ENCODE measurements around the gene TNNT2. TPM values are rescaled to one million over a fixed set of nuclear protein-coding genes. Genes with fewer than 3 reads are reported as not detected.

TNNT2 gene
- total RNA-seq, 4 donors from 2014 or later = 0.21 TPM; not detected in 3

DNA sequence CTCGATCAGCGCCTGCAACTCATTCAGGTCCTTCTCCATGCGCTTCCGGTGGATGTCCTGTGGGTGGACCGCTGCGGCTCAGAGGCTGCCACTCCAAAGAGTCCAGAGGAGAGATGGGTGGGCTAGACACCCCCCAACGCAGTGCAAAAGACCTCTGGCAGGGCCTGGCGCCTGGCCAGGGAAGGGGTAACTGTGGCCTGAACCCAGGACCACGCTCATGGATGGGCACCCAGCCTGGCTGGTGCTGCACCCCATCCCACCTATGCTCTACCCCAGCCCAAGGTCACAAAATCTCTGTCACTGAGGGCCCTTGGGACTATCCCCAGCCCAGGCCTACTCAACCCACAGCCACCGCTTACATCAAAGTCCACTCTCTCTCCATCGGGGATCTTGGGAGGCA is 12.2 kb downstream of the TNNT2 start:
- no peak for DNase-seq
- intact Hi-C loops (cut with DNase I; ENCODE audit: low total_unique reads) = loop anchor here (10.0 kb wide), 1 partner anchor 110 kb away; no protein-coding TSS in a partner anchor
- no peaks in the 10 kb centered on the region for H3K36me3 ChIP-seq
- no peaks in the 10 kb centered on the region for H3K27me3 ChIP-seq
- no peaks in the 10 kb centered on the region for H3K4me1 ChIP-seq
- H3K9me3 ChIP-seq = no peaks in the 10 kb centered on the region
- H3K4me3 ChIP-seq = no peak overlapping the region
- TF ChIP-seq POLR2A (IDR thresholded peaks at IDR 0.05) = no peak
- TF ChIP-seq, protein P1, sequence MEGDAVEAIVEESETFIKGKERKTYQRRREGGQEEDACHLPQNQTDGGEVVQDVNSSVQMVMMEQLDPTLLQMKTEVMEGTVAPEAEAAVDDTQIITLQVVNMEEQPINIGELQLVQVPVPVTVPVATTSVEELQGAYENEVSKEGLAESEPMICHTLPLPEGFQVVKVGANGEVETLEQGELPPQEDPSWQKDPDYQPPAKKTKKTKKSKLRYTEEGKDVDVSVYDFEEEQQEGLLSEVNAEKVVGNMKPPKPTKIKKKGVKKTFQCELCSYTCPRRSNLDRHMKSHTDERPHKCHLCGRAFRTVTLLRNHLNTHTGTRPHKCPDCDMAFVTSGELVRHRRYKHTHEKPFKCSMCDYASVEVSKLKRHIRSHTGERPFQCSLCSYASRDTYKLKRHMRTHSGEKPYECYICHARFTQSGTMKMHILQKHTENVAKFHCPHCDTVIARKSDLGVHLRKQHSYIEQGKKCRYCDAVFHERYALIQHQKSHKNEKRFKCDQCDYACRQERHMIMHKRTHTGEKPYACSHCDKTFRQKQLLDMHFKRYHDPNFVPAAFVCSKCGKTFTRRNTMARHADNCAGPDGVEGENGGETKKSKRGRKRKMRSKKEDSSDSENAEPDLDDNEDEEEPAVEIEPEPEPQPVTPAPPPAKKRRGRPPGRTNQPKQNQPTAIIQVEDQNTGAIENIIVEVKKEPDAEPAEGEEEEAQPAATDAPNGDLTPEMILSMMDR (IDR thresholded peaks at IDR 0.05) = no peak
- no peak overlapping the region for H3K27ac ChIP-seq

DNA sequence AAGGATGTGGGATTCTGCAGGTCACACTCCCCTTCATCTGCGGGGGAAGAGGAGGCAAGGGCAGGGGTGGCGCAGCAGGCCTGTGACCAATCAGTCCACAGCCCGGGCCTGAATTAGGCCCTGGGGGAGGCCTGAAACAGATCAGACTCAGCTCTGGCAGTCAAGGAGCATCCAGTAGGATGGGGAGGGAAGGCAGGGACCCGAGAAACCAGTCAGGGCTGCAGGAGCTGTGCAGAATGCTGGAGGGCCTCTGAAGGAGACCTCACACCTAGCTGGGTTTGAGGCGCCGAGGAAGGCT is 12.7 kb downstream of the TNNT2 start:
- no peaks in the 10 kb centered on the region for H3K27me3 ChIP-seq
- H3K27ac ChIP-seq = no peak overlapping the region
- no peak for TF ChIP-seq POLR2A (IDR thresholded peaks at IDR 0.05)
- TF ChIP-seq, protein P1 (IDR thresholded peaks at IDR 0.05) = no peak
- intact Hi-C loops (cut with DNase I; ENCODE audit: low total_unique reads) = loop anchor here (10.0 kb wide), 1 partner anchor 110 kb away; no protein-coding TSS in a partner anchor
- no peaks in the 10 kb centered on the region for H3K4me1 ChIP-seq
- no peak overlapping the region for H3K4me3 ChIP-seq
- no peaks in the 10 kb centered on the region for H3K9me3 ChIP-seq
- no peaks in the 10 kb centered on the region for H3K36me3 ChIP-seq
- DNase-seq = no peak

DNA sequence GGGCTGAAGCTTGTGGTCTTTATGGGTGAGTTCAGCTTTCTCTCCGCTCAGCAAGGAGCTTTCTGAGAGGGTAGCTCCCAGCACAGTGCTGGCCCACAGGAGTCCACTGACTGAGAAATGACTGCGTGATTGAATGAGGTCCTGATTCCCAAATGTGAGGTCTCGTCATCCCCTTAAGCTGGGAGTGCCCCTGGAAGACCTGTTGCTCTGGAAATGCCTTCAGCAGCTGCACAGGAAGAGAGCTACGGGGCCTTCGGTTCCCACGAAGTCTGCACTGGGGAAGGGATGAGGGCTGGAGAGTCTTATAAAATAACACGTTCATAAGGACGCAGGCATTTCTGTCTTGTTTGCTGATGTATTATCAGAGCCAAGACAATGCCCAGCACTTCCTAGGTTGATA is 14.0 kb downstream of the TNNT2 start:
- Histone ChIP-seq H3K4me3 (no peak overlapping the region), H3K27me3 (no peaks in the 10 kb centered on the region), H3K36me3 (no peaks in the 10 kb centered on the region), H3K27ac (no peak overlapping the region), H3K9me3 (no peaks in the 10 kb centered on the region), H3K4me1 (no peaks in the 10 kb centered on the region)
- DNase-seq = no peak
- TF ChIP-seq POLR2A (IDR thresholded peaks at IDR 0.05) = no peak
- TF ChIP-seq, protein P1 (IDR thresholded peaks at IDR 0.05) = no peak
- intact Hi-C loops (cut with DNase I; ENCODE audit: low total_unique reads) = loop anchor here (10.0 kb wide), 1 partner anchor 109 kb away; no protein-coding TSS in a partner anchor

DNA sequence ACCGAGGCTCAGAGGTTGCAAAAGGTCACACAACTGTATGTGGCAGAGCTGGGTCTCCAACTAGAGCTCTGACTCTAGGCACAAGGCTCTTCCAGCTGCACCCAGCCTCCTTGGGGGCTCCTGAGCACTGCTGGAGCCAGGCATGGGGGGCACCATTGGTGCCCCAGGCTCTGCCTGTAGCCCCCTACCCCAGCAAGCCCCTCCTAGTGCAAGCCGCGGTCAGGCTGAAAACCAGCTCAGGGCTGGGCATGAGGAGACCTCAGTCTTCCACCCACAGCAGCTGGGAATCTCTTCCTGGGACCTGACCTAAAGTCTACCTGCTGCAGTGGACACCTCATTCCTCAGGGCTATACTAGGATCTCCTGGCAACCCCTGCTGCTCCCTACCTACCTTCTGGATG is 14.6 kb downstream of the TNNT2 start:
- intact Hi-C loops (cut with DNase I; ENCODE audit: low total_unique reads) = loop anchor here (10.0 kb wide), 1 partner anchor 108 kb away; no protein-coding TSS in a partner anchor
- Histone ChIP-seq H3K27me3 (no peaks in the 10 kb centered on the region), H3K4me3 (no peak overlapping the region), H3K27ac (no peak overlapping the region), H3K9me3 (no peaks in the 10 kb centered on the region), H3K4me1 (no peaks in the 10 kb centered on the region), H3K36me3 (no peaks in the 10 kb centered on the region)
- no peak for TF ChIP-seq POLR2A (IDR thresholded peaks at IDR 0.05)
- TF ChIP-seq, protein P1 (IDR thresholded peaks at IDR 0.05) = no peak
- DNase-seq = no peak

DNA sequence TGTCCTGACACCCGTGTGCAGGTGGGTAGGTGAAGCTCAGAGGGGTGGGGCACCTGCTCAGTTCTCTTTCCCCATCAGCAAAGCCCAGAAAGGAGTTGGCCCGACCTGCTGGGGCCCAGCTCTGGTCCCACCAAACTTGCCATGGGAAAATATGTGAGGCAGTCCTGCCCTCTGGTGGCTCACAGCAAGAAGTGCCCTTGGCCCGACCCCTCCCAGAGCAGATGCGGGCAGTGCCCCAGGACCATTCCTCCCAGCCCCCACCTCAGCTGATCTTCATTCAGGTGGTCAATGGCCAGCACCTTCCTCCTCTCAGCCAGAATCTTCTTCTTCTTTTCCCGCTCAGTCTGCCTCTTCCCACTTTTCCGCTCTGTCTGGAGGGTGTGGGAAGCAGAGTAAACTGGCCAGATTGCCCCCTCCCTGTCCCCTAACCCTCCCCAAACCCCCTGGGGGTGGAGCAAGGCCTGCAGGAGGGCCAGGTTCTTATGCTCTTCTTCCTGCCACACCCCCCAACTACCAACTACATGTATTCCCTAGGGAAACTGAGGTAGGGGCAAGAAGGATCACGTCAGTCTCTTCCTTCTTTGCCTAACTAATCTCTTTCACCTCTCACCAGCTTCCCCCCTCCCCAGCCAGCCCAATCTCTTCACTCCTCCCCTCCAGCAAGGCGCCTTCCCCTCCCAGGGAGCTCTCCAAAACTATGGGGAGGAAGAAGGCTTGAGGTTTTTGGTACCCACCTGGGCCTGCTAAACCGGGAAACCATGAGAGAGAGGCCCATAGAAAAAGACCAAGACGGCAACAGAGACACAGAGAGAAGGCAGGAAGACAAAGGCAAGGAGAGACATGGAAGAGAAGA is 15.6 kb downstream of the TNNT2 start:
- no peak for DNase-seq
- H3K36me3 ChIP-seq = no peaks in the 10 kb centered on the region
- intact Hi-C loops (cut with DNase I; ENCODE audit: low total_unique reads) = loop anchor here (10.0 kb wide), 1 partner anchor 107 kb away; no protein-coding TSS in a partner anchor

More for the DNA sequence above, 15.6 kb downstream of the TNNT2 start:
- Histone ChIP-seq H3K9me3 (no peaks in the 10 kb centered on the region), H3K27me3 (no peaks in the 10 kb centered on the region), H3K4me3 (no peak overlapping the region), H3K27ac (no peak overlapping the region), H3K4me1 (no peaks in the 10 kb centered on the region)
- TF ChIP-seq, protein P1 (IDR thresholded peaks at IDR 0.05) = peak; percentile 33 to 75 (median 56)
- TF ChIP-seq POLR2A (IDR thresholded peaks at IDR 0.05) = no peak
